Measurements from ENCODE around the gene EXT2.

DNA sequence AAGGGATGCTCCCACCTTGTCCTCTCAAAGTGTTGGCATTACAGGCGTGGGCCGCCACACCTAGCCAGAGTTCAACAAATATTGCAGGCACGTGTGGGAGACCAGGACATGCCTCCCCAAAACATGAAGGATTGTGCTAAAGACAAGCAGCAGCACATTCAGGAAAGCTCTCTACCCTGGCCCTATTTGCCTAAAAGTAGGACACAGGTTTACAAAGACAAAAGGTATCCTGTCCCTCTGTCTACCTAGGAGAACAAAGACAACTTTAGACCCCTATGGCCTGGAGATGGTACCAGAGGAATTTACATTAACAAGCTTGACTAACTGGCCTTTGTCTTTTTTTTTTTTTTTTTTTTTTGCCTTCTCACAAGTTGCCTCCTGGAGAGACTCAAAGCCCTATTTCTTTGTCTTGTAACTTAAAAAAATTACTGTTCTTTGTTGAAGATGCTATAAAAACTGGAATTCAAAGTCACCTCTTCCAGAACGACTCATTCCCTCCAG is 30.3 kb upstream of the EXT2 start:
- TF ChIP-seq POLR2A (IDR thresholded peaks at IDR 0.05; ENCODE audit: borderline replicate concordance, extremely low read depth, insufficient read depth, insufficient read length) = no peak
- no peak for TF ChIP-seq CTCF (IDR thresholded peaks at IDR 0.05 in 2 of 3, conservative IDR thresholded peaks at IDR 0.05 in 1 of 3; ENCODE audit: borderline replicate concordance in 1 of 3, insufficient read depth in 1 of 3, low read depth in 2 of 3, low read length in 2 of 3)
- no peak for TF ChIP-seq JUND (IDR thresholded peaks at IDR 0.05)
- TF ChIP-seq EZH2 (IDR thresholded peaks at IDR 0.05) = no peak
- no peak for TF ChIP-seq ELF1 (IDR thresholded peaks at IDR 0.05; ENCODE audit: borderline replicate concordance, low read depth)
- TF ChIP-seq, protein P1, sequence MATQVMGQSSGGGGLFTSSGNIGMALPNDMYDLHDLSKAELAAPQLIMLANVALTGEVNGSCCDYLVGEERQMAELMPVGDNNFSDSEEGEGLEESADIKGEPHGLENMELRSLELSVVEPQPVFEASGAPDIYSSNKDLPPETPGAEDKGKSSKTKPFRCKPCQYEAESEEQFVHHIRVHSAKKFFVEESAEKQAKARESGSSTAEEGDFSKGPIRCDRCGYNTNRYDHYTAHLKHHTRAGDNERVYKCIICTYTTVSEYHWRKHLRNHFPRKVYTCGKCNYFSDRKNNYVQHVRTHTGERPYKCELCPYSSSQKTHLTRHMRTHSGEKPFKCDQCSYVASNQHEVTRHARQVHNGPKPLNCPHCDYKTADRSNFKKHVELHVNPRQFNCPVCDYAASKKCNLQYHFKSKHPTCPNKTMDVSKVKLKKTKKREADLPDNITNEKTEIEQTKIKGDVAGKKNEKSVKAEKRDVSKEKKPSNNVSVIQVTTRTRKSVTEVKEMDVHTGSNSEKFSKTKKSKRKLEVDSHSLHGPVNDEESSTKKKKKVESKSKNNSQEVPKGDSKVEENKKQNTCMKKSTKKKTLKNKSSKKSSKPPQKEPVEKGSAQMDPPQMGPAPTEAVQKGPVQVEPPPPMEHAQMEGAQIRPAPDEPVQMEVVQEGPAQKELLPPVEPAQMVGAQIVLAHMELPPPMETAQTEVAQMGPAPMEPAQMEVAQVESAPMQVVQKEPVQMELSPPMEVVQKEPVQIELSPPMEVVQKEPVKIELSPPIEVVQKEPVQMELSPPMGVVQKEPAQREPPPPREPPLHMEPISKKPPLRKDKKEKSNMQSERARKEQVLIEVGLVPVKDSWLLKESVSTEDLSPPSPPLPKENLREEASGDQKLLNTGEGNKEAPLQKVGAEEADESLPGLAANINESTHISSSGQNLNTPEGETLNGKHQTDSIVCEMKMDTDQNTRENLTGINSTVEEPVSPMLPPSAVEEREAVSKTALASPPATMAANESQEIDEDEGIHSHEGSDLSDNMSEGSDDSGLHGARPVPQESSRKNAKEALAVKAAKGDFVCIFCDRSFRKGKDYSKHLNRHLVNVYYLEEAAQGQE (IDR thresholded peaks at IDR 0.05; ENCODE audit: low read depth) = no peak
- TF ChIP-seq EGR1 (IDR thresholded peaks at IDR 0.05; ENCODE audit: low read depth) = no peak
